Mesenchymal stem cell (in vitro differentiated cells and primary cell): ENCODE measurements around the gene TMEM181.
"Not testable (repeated sequence)": the region's sequence is repeated elsewhere in the genome, so short reads cannot be mapped to it uniquely, and the experiment has no call there.

Experiments
- DNase-seq: peaks from one replicate; pipeline ENCODE4 v3.0.0-alpha.2; 2013
- H2AFZ ChIP-seq: one replicate; pipeline ENCODE4 v1.6.1; 2013; ENCODE audit warnings: low read depth, mild to moderate bottlenecking, control low read depth, inconsistent platforms, low read length, moderate library complexity
- H2AK5ac ChIP-seq: 2 replicates; pipeline ENCODE4 v1.6.1; 2013; ENCODE audit warnings: low read length, moderate library complexity, mild to moderate bottlenecking, inconsistent platforms; ENCODE audit not compliant: severe bottlenecking
- H2BK120ac ChIP-seq: one replicate; pipeline ENCODE4 v1.6.1; 2013; ENCODE audit warnings: low read depth, mild to moderate bottlenecking, inconsistent platforms, low read length, moderate library complexity
- H2BK12ac ChIP-seq, 2 experiments: one replicate each; pipeline ENCODE4 v1.6.1; 2013; ENCODE audit warnings: inconsistent platforms in 2 of 2, low read length in 2 of 2, mild to moderate bottlenecking in 2 of 2, moderate library complexity in 2 of 2, control low read depth in 1 of 2
- H2BK15ac ChIP-seq: one replicate; pipeline ENCODE4 v1.6.1; 2013; ENCODE audit warnings: mild to moderate bottlenecking, low read depth, inconsistent platforms; ENCODE audit not compliant: poor library complexity, severe bottlenecking
- H2BK5ac ChIP-seq: 2 replicates; pipeline ENCODE4 v1.6.1; 2013; ENCODE audit warnings: low read depth, mild to moderate bottlenecking, low read length, control low read depth, inconsistent platforms; ENCODE audit not compliant: poor library complexity, severe bottlenecking
- H3K14ac ChIP-seq, 2 experiments: one replicate each; pipeline ENCODE4 v1.6.1; 2013; ENCODE audit warnings: inconsistent platforms in 2 of 2, low read length in 2 of 2, control low read depth in 1 of 2, mild to moderate bottlenecking in 1 of 2, moderate library complexity in 1 of 2
- H3K18ac ChIP-seq, 2 experiments: one replicate each; pipeline ENCODE4 v1.6.1; 2013; ENCODE audit warnings: inconsistent platforms in 2 of 2, low read length in 2 of 2, control low read depth in 1 of 2, low read depth in 1 of 2, mild to moderate bottlenecking in 1 of 2
- H3K23ac ChIP-seq, 2 experiments: one replicate each; pipeline ENCODE4 v1.6.1; 2013; ENCODE audit warnings: inconsistent platforms in 2 of 2, low read length in 2 of 2, mild to moderate bottlenecking in 2 of 2, moderate library complexity in 2 of 2, control low read depth in 1 of 2
- H3K27ac ChIP-seq: 2 replicates; pipeline ENCODE4 v1.5.1; 2013; ENCODE audit warnings: mild to moderate bottlenecking, moderate library complexity, low read length, control low read depth, inconsistent platforms; ENCODE audit not compliant: poor library complexity, severe bottlenecking
- H3K27me3 ChIP-seq, 2 experiments: 2 replicates each; pipeline versions ENCODE4 v1.6.1 to v1.7.0; 2013; ENCODE audit warnings: low read length in 2 of 2, mild to moderate bottlenecking in 2 of 2, moderate library complexity in 2 of 2, control low read depth in 1 of 2, inconsistent platforms in 1 of 2; ENCODE audit not compliant: control insufficient read depth in 1 of 2, insufficient read depth in 1 of 2
- H3K36me3 ChIP-seq, 2 experiments: 2 replicates each; pipeline versions ENCODE4 v1.6.1 to v1.7.0; 2013; ENCODE audit warnings: low read length in 2 of 2, control low read depth in 1 of 2, inconsistent platforms in 1 of 2, low read depth in 1 of 2, mild to moderate bottlenecking in 1 of 2; ENCODE audit not compliant: insufficient read depth in 2 of 2, control insufficient read depth in 1 of 2
- H3K4ac ChIP-seq, 2 experiments: one replicate each; pipeline ENCODE4 v1.6.1; 2013; ENCODE audit warnings: inconsistent platforms in 2 of 2, low read length in 2 of 2, mild to moderate bottlenecking in 2 of 2, moderate library complexity in 2 of 2, control low read depth in 1 of 2, low read depth in 1 of 2
- H3K4me1 ChIP-seq: 2 replicates; pipeline ENCODE4 v1.6.1; 2013; ENCODE audit warnings: low read depth, low read length, control low read depth; ENCODE audit not compliant: control insufficient read depth, insufficient read depth
- H3K4me2 ChIP-seq: 2 replicates; pipeline ENCODE4 v1.6.1; 2013; ENCODE audit warnings: low read length, mild to moderate bottlenecking, inconsistent platforms; ENCODE audit not compliant: poor library complexity, severe bottlenecking
- H3K4me3 ChIP-seq, 2 experiments: 2 replicates each; pipeline versions ENCODE4 v1.5.1 to v1.7.0; 2013; ENCODE audit warnings: low read length in 2 of 2, mild to moderate bottlenecking in 2 of 2, control low read depth in 1 of 2, low read depth in 1 of 2; ENCODE audit not compliant: insufficient read depth in 1 of 2
- H3K79me1 ChIP-seq: replicated peaks from 2 replicates; pipeline ENCODE4 v1.6.1; 2013; ENCODE audit warnings: mild to moderate bottlenecking, control low read depth, low read length, inconsistent platforms; ENCODE audit not compliant: poor library complexity, severe bottlenecking
- H3K9ac ChIP-seq: 2 replicates; pipeline ENCODE4 v1.7.0; 2013; ENCODE audit warnings: mild to moderate bottlenecking, low read length, moderate library complexity
- H3K9me3 ChIP-seq: 2 replicates; pipeline ENCODE4 v1.7.0; 2013; ENCODE audit warnings: mild to moderate bottlenecking, low read length; ENCODE audit not compliant: control insufficient read depth
- H4K8ac ChIP-seq: one replicate; pipeline ENCODE4 v1.6.1; 2013; ENCODE audit warnings: inconsistent platforms, mild to moderate bottlenecking, low read length, moderate library complexity
- H4K91ac ChIP-seq: one replicate; pipeline ENCODE4 v1.6.1; 2013; ENCODE audit warnings: mild to moderate bottlenecking, low read length, inconsistent platforms
- WGBS: methylation state at CpG from one replicate; pipeline ENCODE4 v1.1.7; 2013; ENCODE audit warnings: mixed read lengths; 5-methylcytosine and 5-hydroxymethylcytosine counted together

Gene TMEM181

DNA sequence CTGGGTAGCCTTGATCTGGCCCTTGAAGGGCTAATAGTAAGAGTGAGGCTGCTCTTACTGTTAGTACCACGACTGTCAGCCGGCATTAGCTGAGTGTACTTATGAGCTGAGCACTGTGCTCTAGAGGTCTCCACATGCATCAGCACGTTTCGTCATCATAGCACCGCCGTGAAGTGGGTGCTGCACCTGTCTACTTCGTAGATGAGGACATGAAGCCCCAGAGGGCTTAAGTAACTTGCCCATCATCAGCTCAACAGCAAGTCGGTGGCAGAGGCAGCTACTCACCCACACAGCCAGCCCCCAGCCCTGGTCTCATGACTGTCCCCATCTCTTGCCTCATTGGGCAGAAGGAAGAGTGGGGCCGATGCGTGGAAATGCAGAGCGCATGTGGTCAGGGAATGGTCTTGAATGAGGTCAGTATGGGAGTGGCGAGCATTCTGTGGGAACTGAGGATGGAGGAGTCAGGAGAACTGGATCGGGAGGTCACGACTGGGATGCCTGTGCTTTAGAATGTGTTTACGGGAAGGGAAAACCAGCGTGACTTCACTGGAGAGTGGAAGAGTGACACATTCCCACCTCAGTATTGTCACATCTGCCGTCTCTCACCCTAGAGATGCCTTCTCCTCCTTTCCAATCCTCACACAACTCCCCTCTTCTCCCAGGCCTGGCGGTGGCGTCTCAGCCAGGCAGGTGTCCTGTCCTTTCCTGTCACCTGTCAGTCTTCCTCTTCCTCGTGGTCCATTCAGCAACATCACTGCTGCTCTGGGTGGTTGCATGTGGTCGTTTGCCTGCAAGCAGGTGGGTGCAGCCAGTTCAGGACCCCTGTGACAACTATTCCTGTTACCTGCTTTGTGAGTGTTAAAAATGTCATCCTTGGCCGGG lies 95.9 kb downstream of the TMEM181 start:
- Histone ChIP-seq H3K9ac (peak overlapping the region; percentile 70), H3K4ac (peak overlapping the region; percentile 69 to 95), H3K27ac (no peak overlapping the region), H3K27me3 (no peaks in the 10 kb centered on the region), H3K4me2 (no peak overlapping the region), H2BK5ac (no peak overlapping the region), H4K91ac (peak overlapping the region; percentile 94), H3K36me3 (no peaks in the 10 kb centered on the region), H3K18ac (peak overlapping the region; percentile 93 to 96), H3K4me1 (peaks cover 14% of the 10 kb centered on the region), H2AFZ (no peak overlapping the region), H2BK12ac (peak overlapping the region; percentile 55 to 100), H3K9me3 (no peaks in the 10 kb centered on the region), H2BK15ac (peak overlapping the region; percentile 75), H2BK120ac (peak overlapping the region; percentile 64), H4K8ac (peak overlapping the region; percentile 87), H2AK5ac (peak overlapping the region; percentile 2), H3K4me3 (no peak overlapping the region), H3K79me1 (no peaks in the 10 kb centered on the region), H3K23ac (peak overlapping the region in 1 of 2 experiments; percentile 27), H3K14ac (peak overlapping the region in 1 of 2 experiments; percentile 78)
- WGBS = 84% methylated on average over 22 of the region's 22 CpGs
- peak; percentile 84 for DNase-seq

DNA sequence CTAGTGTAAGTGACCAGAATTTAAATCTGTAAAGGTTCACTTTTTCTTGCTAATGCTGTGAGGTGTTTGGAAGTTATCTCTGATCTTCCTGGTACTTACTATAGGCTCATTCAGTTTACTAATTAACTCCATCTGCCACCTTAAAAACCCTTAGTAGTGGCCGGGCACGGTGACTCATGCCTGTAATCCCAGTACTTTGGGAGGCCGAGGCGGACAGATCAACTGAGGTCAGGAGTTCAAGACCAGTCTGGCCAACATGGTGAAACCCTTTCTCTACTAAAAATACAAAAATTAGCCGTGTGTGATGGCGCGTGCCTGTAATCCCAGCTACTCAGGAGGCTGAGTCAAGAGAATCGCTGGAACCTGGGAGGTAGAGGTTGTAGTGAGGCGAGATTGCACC lies 97.1 kb downstream of the TMEM181 start:
- H3K27ac ChIP-seq, H4K8ac ChIP-seq, H2BK12ac ChIP-seq, H3K23ac ChIP-seq, H3K27me3 ChIP-seq, H2AK5ac ChIP-seq, H3K9ac ChIP-seq, H2BK15ac ChIP-seq, H3K18ac ChIP-seq, H3K36me3 ChIP-seq, H3K79me1 ChIP-seq, H3K4ac ChIP-seq, H3K14ac ChIP-seq, H4K91ac ChIP-seq, H3K9me3 ChIP-seq, H3K4me2 ChIP-seq, H3K4me3 ChIP-seq, H2BK120ac ChIP-seq, H2BK5ac ChIP-seq, H2AFZ ChIP-seq: not testable (repeated sequence)
- 45% methylated on average over 9 of the region's 9 CpGs for WGBS
- H3K4me1 ChIP-seq = peaks cover 14% of the 10 kb centered on the region
- DNase-seq = peak; percentile 64

DNA sequence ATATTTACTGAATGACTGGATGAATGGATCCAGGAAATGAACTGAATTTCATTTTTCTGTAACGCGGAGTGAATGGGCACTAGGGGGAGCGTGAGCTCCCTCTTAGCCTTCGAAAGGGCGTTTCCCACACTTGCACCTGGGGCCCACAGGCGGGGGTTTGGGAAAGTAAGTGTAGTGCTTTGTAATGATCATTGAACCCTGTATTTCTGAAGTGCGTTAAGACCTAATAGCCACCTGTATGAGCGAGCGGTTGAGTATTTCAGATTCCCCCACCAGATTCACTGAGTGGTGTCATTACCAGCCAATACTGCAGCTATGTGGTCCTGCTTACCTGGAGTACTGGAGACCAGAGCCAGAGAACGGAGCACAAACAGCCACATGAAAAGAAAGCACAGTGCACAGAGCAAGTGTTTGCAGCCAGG lies 100.5 kb downstream of the TMEM181 start:
- H2BK12ac ChIP-seq = peak overlapping the region in 1 of 2 experiments; percentile 43
- H3K27me3 ChIP-seq = peaks cover 0 to 5% of the 10 kb centered on the region in 2 experiments
- H2BK120ac ChIP-seq = no peak overlapping the region
- H2AFZ ChIP-seq = no peak overlapping the region
- H3K4me2 ChIP-seq = no peak overlapping the region
- no peak overlapping the region for H4K8ac ChIP-seq
- peaks cover 9% of the 10 kb centered on the region for H3K4me1 ChIP-seq
- H3K36me3 ChIP-seq = peaks cover 0 to 3% of the 10 kb centered on the region in 2 experiments
- DNase-seq = no peak
- 34% methylated on average over 10 of the region's 10 CpGs for WGBS
- no peak overlapping the region for H4K91ac ChIP-seq
- no peak overlapping the region for H2BK15ac ChIP-seq
- H3K27ac ChIP-seq = no peak overlapping the region
- H3K23ac ChIP-seq = no peak overlapping the region
- H3K9ac ChIP-seq = no peak overlapping the region
- no peaks in the 10 kb centered on the region for H3K79me1 ChIP-seq
- H3K4ac ChIP-seq = no peak overlapping the region
- H3K18ac ChIP-seq = no peak overlapping the region
- no peak overlapping the region for H2BK5ac ChIP-seq
- peak overlapping the region in 1 of 2 experiments; percentile 37 for H3K14ac ChIP-seq
- no peaks in the 10 kb centered on the region for H3K9me3 ChIP-seq
- H3K4me3 ChIP-seq = no peak overlapping the region
- H2AK5ac ChIP-seq = no peak overlapping the region

GRCh38 chr6:158661156-158661685 lies 101.3 kb downstream of the TMEM181 start:
- H3K14ac ChIP-seq = no peak overlapping the region
- no peak overlapping the region for H3K4me2 ChIP-seq
- H3K23ac ChIP-seq = no peak overlapping the region
- no peak overlapping the region for H2AK5ac ChIP-seq
- no peak overlapping the region for H3K18ac ChIP-seq
- no peak overlapping the region for H3K4me3 ChIP-seq
- H2AFZ ChIP-seq = no peak overlapping the region
- no peak overlapping the region for H4K91ac ChIP-seq
- H3K9me3 ChIP-seq = no peaks in the 10 kb centered on the region
- H3K4ac ChIP-seq = no peak overlapping the region
- no peak overlapping the region for H2BK120ac ChIP-seq
- no peaks in the 10 kb centered on the region for H3K79me1 ChIP-seq
- no peak overlapping the region for H2BK15ac ChIP-seq
- peaks cover 0 to 6% of the 10 kb centered on the region in 2 experiments for H3K27me3 ChIP-seq
- no peak overlapping the region for H3K27ac ChIP-seq
- H3K36me3 ChIP-seq = peaks cover 0 to 5% of the 10 kb centered on the region in 2 experiments
- no peak overlapping the region for H2BK12ac ChIP-seq
- H4K8ac ChIP-seq = peak overlapping the region; percentile 37
- H3K4me1 ChIP-seq = peaks cover under 1% of the 10 kb centered on the region
- WGBS = 99% methylated on average over 3 of the region's 3 CpGs
- H3K9ac ChIP-seq = no peak overlapping the region
- DNase-seq = no peak
- H2BK5ac ChIP-seq = no peak overlapping the region
